ENCODE measurements around the gene VSIG4.

VSIG4 gene

DNA sequence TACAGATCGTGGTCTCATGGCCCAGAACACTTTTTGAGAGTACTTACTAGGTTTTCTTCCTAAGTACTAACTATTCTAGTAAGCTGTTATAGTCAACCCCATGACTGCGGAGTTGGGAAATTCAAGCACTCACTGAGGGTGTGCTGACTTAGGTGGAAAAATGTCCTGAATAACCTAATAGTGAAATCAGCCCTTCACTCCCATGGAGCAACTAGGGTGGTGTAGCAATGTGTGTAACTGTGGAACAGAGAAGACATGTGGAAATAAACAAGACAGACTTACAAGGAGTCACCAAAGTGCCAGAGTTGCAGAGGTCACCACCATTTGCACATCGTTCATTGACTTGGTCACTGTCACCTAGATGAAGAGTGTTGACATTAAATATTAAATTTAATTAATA, 12.1 kb upstream of the VSIG4 start:
- Histone ChIP-seq H3K27me3 (ENCODE audit: insufficient read depth, poor library complexity, severe bottlenecking) (no peaks in the 10 kb centered on the region), H3K4me3 (replicated peaks; ENCODE audit: insufficient read depth, low read length) (no peak overlapping the region), H3K27ac (replicated peaks) (peak overlapping the region; percentile 47)
- DNase-seq (ENCODE audit: low read depth in 1 of 2, low spot score in 1 of 2): peak in 1 of 2 experiments; percentile 62
- TF ChIP-seq, protein P1, sequence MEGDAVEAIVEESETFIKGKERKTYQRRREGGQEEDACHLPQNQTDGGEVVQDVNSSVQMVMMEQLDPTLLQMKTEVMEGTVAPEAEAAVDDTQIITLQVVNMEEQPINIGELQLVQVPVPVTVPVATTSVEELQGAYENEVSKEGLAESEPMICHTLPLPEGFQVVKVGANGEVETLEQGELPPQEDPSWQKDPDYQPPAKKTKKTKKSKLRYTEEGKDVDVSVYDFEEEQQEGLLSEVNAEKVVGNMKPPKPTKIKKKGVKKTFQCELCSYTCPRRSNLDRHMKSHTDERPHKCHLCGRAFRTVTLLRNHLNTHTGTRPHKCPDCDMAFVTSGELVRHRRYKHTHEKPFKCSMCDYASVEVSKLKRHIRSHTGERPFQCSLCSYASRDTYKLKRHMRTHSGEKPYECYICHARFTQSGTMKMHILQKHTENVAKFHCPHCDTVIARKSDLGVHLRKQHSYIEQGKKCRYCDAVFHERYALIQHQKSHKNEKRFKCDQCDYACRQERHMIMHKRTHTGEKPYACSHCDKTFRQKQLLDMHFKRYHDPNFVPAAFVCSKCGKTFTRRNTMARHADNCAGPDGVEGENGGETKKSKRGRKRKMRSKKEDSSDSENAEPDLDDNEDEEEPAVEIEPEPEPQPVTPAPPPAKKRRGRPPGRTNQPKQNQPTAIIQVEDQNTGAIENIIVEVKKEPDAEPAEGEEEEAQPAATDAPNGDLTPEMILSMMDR (IDR thresholded peaks at IDR 0.05; ENCODE audit: insufficient read depth, low read length): no peak
- TF ChIP-seq GABPA (IDR thresholded peaks at IDR 0.05; ENCODE audit: low read depth): no peak
- TF ChIP-seq POLR2AphosphoS5 (IDR thresholded peaks at IDR 0.05; ENCODE audit: low read depth): no peak
- no peak for TF ChIP-seq SPI1 (IDR thresholded peaks at IDR 0.05; ENCODE audit: borderline replicate concordance, low read depth)
- TF ChIP-seq, protein P2, sequence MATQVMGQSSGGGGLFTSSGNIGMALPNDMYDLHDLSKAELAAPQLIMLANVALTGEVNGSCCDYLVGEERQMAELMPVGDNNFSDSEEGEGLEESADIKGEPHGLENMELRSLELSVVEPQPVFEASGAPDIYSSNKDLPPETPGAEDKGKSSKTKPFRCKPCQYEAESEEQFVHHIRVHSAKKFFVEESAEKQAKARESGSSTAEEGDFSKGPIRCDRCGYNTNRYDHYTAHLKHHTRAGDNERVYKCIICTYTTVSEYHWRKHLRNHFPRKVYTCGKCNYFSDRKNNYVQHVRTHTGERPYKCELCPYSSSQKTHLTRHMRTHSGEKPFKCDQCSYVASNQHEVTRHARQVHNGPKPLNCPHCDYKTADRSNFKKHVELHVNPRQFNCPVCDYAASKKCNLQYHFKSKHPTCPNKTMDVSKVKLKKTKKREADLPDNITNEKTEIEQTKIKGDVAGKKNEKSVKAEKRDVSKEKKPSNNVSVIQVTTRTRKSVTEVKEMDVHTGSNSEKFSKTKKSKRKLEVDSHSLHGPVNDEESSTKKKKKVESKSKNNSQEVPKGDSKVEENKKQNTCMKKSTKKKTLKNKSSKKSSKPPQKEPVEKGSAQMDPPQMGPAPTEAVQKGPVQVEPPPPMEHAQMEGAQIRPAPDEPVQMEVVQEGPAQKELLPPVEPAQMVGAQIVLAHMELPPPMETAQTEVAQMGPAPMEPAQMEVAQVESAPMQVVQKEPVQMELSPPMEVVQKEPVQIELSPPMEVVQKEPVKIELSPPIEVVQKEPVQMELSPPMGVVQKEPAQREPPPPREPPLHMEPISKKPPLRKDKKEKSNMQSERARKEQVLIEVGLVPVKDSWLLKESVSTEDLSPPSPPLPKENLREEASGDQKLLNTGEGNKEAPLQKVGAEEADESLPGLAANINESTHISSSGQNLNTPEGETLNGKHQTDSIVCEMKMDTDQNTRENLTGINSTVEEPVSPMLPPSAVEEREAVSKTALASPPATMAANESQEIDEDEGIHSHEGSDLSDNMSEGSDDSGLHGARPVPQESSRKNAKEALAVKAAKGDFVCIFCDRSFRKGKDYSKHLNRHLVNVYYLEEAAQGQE (IDR thresholded peaks at IDR 0.05; ENCODE audit: insufficient replicate concordance, low read depth): no peak

DNA sequence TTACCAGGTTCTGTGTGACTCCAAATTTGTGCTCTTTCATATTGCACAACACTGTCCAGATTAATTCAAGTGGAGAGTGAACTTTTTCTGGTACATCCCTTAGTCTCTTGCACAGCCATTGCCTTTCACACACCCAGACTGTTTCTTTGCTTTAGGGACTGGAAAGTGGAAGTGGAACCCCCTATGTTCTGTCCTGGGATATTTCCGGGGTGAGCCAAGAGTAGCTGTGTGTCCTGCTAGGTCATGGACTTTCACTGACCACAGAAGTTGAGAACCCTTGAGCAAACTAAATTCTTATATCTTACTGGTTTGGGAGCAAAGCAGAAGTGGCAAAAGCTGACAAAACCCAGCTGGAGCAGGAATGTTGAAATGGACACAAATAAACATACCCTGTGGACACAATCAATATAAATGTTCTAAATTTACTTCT, 10.3 kb upstream of the VSIG4 start:
- no peaks in the 10 kb centered on the region for H3K27me3 ChIP-seq (ENCODE audit: insufficient read depth, poor library complexity, severe bottlenecking)
- peak; percentile 55 to 58 for DNase-seq (ENCODE audit: low read depth in 1 of 2, low spot score in 1 of 2)
- peak overlapping the region; percentile 27 for H3K27ac ChIP-seq (replicated peaks)
- TF ChIP-seq, protein P1 (IDR thresholded peaks at IDR 0.05; ENCODE audit: insufficient read depth, low read length): no peak
- TF ChIP-seq, protein P2 (IDR thresholded peaks at IDR 0.05; ENCODE audit: insufficient replicate concordance, low read depth): no peak
- no peak for TF ChIP-seq GABPA (IDR thresholded peaks at IDR 0.05; ENCODE audit: low read depth)
- no peak for TF ChIP-seq POLR2AphosphoS5 (IDR thresholded peaks at IDR 0.05; ENCODE audit: low read depth)
- peak; percentile 66; the same call in 1 of the 2 replicates for TF ChIP-seq SPI1 (IDR thresholded peaks at IDR 0.05; ENCODE audit: borderline replicate concordance, low read depth)
- no peak overlapping the region for H3K4me3 ChIP-seq (replicated peaks; ENCODE audit: insufficient read depth, low read length)

- Histone ChIP-seq H3K27me3 (ENCODE audit: insufficient read depth, poor library complexity, severe bottlenecking) (no peaks in the 10 kb centered on the region), H3K27ac (replicated peaks) (peak overlapping the region; percentile 27; the same call in 1 of the 2 replicates), H3K4me3 (replicated peaks; ENCODE audit: insufficient read depth, low read length) (no peak overlapping the region)
- DNase-seq (ENCODE audit: low read depth in 1 of 2, low spot score in 1 of 2): no peak
- TF ChIP-seq POLR2AphosphoS5 (IDR thresholded peaks at IDR 0.05; ENCODE audit: low read depth) (no peak), SPI1 (IDR thresholded peaks at IDR 0.05; ENCODE audit: borderline replicate concordance, low read depth) (no peak), GABPA (IDR thresholded peaks at IDR 0.05; ENCODE audit: low read depth) (no peak)
- TF ChIP-seq, protein P1 (IDR thresholded peaks at IDR 0.05; ENCODE audit: insufficient read depth, low read length): no peak
- TF ChIP-seq, protein P2 (IDR thresholded peaks at IDR 0.05; ENCODE audit: insufficient replicate concordance, low read depth): no peak
These were observed 9.2 kb upstream of the VSIG4 start for GRCh38 chrX:66049056-66049455.
